HG02759 (cell line): Measurements from ENCODE around the gene MAD1L1.

Source experiments
- ATAC-seq: cut with Tn5 transposase; IDR thresholded peaks from one replicate; pipeline ENCODE4 v1.9.1; 2021; ENCODE audit warnings: mild to moderate bottlenecking, moderate library complexity; ENCODE audit not compliant: unreplicated experiment

MAD1L1 gene

DNA sequence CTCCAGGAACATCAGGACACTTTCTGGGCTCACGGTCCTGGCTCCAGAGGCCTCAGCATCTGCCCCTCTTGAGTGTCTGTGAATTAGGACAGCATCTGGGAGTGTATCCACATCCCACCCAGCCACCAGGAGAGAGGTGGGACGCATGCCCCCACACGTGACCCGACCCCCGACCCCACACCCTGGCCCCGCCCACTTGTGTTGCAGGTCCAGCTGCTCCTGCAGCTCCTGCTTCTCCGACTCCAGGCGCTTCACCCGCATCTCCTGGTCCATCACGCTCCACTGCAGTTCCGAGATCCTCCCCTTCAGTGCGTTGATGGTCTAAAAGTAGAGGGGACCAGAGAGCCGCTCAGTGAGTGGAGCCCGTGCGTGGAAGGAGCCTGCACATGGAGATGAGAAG, 13.6 kb downstream of the MAD1L1 start:
- ATAC-seq: no peak

DNA sequence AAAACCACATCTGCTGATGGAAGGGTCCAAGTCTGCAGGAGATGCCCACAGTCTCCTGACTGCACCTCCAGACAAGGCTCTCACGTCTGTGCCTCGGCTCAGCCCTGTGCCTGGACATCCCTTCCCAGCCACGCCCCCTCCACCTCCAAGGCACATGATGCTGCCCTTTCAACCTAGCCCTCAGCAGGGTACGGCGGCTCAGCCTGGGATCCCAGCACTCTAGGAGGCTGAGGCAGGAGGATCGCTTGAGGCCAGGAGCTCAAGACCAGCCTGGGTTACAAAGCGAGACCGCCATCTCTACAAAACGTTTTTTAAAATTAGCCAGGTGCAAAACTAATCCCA, 14.3 kb downstream of the MAD1L1 start:
- no peak for ATAC-seq

DNA sequence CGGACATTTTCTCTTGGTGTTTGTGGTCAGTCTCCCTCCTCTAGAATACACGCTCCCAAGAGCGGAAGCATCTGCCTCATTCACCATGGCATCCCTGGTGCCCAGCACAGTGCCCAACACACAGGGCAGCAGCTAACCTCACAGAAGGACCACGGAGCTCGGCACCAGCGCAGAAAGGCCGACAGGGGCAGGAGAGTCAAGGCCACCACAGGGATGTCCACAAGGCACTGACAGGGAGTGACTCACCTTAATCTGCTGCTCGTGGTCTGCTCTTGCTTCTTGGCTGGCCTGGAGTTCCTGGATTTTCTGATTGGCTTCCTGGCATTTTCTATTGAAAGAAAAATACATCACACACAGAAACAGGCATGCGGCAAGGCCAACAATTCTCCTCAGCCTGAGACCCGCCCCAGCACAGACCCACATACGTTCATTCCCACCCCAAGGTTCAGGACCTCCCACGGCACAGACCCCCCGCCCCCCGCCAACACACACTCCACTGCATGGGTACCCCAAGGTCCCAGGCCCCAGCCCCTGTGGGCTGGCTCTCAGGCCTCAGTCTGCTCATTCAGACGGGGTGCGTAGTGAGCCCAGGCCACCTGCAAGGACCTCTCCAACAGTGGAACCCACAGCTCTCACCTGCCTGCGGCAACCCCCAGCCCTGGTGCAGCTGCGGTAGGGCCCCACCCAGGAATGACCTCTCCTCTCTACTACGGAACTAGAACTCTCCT, 14.9 kb downstream of the MAD1L1 start:
- no peak for ATAC-seq

DNA sequence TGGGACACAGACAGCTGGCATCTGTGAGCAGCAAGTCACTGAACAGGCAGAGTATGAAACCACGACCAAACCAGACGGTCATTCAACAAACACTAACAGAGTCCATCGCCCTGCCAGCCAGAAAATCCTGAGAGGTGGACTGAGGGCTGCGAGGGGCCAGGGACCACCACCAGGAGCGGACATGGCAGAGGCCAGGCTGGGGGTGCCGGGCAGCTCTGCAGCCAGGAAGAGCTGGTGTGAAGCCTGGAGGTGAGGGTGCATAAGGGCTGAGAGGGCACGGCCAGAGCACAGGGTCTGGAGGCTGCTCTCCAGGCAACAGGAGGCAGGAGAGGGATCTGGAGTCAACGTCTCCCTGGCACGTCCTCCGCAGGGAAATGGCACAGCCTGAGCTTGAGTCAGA, 15.5 kb downstream of the MAD1L1 start:
- ATAC-seq: no peak

DNA sequence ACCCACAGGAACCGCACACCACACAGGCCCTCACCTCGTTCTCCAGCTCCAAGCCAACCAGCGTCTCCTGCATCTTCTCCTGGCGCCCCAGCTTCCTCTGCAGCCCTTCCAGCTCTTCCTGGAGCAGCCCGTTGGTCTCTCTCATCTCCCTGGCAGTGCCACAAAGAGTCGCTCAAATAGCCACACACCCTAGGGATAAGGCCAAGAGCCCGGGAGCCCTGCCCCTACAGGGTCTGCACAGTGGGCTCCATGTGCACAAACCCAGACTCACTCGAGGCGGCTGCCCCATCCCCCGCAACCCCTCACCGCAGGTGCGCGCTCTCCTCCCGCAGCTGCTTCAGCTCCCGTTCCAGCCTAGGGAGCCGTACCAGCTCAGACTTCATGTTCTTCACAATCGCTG, 16.9 kb downstream of the MAD1L1 start:
- no peak for ATAC-seq

DNA sequence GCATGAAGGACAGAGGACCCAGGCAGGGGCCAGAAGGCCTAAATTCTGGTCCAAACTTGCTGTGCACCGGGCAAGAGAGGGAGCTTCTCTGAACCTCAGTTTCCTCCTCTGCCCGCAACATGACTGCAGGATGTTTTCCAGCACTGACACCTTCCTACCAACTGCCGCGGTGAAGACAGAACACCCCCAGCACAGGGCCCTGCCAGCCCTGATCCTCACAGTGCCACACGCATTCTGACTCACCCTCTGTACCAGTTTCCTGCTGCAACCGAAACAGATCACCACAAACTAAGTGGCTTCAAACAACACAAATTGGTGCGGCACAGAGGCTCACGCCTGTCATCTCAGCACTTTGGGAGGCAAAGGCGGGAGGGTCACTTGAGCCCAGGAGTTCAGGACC, 18.1 kb downstream of the MAD1L1 start:
- ATAC-seq: no peak

DNA sequence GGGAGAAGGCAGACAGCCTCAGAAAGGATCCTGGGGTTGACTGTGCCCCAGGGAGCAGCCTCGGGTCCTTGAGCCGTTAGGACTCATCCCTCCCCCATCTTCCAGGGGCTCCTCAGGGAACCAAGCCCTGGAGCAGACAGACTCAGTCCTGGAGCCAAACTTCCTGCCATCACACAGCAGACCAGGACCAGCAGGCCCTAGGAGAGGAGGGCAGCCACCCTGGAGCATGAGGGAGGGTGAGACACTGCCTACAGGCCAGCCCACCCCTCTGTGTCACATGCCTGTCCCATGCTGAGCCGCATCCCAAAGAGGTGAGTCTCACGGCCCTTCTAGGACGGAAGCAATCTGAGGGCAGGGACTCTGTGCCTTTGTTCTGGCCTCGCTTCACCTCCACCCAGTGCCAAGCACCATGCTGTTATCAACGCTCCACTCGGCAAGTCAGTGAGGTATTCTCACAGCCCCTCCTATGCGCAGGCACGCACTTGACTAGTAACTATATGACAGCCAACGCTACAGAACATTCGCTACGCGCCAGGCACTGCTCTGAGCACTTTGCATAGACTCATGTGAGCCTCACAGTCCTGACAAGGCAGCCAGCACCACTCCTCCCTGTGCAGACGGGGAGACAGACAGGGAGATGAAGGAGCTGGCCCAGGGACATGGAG, 19.1 kb downstream of the MAD1L1 start:
- no peak for ATAC-seq

DNA sequence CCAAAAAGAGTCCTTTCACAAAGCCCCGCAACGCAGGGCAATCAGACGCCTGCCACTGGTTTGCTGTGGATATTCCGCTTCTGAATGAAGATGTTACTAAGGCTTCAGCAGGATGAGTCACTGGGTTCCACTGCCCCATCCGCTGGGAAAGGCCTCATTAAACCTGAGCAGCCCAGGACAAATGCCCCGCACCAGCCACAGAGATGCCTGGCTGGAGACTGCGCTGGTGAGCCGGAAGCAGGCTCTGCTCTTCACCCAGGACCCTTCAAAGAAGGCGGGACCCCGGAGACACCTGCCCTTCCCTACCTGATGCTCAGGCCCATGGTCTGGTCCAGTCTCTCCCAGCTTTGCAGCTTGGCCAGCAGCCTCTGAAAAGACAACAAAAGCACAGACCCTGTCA, 19.8 kb downstream of the MAD1L1 start:
- no peak for ATAC-seq

DNA sequence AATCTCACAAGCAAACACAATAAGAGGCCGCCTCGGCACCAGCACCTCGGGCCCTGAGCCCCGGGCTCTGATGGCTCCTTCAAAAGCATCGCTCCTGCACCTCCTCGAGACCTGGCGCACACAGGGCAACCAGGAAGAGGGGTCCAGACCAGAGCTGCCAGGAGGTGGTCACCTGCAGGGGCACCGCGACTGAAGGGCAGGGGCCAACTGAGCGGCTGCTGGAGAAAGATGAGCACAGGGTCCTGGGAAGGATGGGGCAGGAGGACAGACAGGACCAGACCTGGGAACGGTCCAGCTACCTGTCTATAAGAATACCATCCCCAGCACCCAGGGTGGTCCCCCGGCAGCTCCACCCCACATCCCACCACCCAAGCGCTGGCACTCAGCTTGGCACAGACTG, 20.8 kb downstream of the MAD1L1 start:
- no peak for ATAC-seq

DNA sequence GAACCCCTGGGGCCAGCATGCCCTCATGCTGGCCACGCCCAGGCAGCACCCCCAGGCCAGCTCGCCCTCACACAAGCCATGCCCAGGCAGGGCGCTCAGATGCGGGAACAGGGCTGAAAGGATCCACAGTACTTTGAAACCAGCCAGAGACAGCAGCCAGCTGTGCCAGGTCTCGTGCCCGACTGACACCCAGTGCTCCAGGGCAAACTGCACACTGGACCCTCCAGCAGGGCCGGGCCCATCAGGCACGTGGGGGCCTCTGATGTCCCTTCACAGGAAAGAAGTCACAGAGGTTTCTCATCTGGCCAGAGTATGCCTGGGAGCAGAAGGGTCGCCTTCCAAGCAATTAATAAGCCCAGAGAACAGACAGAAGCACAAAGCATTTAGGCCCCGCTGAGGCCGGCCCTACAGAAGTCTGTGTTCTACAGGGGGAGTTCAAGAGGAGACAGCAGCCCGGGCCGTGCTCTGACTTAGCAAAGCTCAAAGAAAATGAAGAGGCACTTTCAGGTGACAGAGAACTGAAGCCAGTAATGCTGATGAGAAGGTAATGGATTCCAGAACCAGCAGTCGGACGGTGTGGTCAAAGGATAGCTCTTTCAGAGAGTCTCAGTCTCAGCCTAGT, 21.4 kb downstream of the MAD1L1 start:
- ATAC-seq: no peak

DNA sequence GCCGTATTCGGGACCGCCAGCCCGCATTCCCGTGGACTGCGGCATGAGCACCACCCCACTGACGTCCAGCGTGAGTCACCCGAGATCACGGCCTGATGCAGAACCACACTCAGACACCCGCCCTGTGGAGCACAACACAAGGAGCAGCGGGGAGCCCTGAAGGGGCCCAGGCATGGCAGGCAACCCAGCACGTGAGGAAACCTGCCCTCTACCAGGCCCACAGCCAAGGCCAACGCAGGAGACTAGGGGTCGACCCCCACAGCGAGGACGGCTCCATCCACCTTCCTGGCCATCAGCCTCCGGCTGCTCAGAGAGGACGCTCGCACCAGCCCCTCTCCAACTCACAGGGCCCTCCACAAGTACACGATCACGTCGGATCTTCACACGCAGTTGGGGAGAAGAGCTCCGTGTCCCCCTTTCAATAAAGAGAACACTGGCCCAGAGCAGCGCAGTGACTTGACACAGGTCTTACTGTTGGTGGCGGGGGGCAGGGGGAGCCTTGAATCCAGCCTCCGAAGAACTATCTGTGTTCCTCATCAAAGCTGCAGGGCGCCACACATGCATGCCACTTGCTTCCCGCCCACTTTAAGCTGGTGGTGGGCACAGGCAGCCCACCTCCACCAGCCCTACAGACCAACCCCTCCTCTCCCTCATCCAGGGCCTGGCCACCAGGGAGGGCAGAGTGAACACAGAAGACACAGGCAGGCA, 22.0 kb downstream of the MAD1L1 start:
- ATAC-seq: no peak

DNA sequence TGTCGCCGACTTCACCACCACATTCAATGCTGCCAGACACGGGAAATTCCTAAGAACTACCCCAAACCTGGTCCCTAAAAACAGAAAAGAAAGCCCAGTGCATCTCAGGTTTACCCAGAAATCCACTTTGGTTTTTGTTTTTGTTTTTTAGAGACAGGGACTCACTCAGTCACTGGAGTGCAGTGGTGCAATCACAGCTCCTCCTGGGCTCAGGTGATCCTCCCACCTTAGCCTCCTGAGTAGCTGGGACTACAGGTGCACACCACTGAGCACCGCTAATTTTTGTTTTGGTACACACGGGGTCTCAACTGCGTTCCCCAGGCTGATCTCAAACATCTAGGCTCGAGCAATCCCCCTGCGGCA, 22.8 kb downstream of the MAD1L1 start:
- ATAC-seq: peak; percentile 18

DNA sequence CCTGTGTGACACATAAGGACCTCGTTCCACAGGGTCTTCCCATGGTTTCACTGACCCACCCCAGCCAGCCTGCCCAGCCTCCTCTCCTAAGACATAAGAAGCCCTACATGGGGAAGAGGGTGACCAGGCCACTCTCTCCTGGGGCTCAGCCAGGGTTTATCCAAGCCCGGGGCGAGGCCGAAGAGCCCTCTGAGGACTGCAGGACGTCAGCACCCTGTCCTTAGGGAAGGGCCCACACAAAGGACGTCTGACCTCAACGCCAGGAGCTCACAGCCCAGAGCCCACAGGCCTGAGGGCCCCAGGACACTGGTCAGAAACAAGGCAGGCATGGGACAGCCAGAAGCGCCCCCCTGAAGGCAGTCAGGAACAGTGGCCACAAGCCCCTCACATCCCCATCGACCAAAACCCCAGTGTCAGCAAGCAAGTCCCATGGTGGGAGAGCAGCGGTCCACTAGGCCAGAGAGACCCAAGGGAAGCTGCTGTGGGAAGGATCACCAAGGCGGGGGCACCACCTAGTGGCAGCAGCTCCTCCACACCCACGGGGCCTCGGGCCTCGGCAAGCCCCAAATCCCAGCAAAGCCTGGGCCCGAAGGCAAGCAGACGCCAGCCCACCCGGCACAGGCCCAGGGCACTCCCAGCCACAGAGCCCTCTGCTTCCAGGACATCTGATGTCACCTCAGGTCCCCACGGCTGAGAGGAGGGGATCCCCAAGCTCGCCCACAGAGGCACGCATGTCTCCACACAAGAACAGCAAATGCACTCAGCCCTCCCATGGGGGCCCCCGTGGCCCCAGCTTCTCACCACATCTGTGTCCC, 23.4 kb downstream of the MAD1L1 start:
- ATAC-seq: peak; percentile 76

DNA sequence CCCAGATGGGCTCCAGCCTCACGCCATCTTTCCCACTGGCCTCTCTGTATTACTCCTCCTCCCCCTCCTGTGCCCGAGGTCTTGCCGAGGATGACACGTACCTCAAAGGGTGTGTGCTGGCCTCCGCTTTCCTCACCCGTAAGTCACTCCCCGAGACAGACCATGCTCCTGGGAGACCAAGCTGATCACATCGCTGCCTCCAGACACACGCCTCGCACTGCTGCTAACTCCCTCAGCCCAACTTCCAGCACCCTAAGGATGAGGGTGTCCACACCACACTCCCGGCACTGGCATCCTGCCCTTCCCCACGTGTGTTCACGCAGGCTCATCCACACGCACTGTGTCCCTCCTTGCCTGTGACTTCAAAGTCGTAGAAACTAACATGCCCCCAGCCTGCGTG, 24.0 kb downstream of the MAD1L1 start:
- ATAC-seq: no peak

DNA sequence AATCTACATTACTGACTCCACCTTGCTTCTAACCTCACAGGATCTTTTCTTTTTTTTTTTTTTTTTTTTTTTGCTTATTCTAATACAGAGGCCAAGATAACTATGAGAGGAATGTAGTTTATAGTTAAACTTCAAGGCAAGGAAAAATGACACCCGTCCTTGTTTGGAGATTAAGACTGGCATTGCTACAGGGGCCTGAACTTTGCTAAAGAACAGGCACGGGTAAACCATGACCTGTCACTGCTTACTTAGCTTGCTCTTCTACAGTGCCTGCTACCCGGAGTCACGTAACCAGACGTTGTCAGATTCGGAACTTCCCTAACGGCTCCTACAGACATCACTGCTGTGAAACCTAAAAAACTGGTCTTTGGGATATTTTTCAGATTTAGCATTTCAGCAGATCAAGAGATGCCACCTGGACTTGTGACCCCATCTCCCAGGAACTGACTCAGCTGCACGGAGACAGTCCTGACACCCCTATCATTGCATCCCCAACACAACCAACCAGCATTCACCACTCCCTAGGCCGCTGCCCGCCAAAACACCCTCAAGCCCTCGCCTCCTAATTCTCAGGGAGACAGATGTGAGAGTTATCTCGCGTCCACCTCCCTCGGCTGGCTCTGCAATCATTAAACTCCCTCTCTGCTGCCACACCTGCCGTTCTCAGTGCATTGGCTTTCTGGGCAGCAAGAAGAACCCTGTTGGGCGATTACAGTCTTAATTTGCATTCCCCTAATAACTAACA, 27.5 kb downstream of the MAD1L1 start:
- ATAC-seq: no peak

DNA sequence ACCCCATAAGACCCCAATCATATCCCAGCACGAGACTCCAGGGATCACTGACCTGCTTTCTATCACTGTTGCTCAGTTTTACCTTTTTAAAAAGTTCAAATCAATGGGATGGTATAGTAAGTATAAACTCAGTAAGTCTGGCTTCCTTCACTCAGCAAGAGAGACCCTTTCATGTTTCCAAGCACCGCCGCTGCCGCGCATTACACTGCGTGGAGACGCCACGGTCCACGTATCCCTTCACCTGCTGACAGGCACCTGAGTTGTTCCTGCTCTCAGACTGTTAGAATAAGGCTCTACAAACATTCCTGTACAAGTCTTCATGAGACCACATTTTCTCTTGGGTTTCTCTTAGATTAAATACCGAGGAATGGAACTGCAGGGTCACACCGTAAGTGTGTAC, 28.3 kb downstream of the MAD1L1 start:
- no peak for ATAC-seq

DNA sequence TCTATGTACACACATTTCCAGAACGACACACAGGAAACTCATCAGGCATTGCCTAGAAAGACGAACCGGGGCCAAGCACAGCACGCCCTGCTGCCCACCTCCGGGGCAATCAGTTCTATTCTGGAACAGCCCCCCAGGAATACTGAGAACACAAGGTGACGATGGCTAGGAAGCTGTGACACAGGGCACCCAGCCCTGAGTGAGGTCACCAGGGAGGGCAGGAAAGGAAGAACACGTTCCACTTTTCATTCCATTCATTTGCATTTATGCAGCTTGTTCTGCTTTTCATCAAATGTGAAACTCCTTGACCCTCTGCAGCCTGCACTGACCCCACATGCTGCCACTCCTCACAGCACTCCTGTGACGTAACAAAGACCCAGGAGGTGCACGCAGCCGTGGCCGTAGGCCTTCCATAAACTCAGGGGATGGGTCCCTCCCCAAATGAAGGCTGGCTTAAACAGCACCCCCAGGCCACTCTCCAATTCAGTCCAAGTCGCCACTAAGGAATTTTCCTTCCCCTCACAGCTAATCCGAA, 28.9 kb downstream of the MAD1L1 start:
- ATAC-seq: no peak

DNA sequence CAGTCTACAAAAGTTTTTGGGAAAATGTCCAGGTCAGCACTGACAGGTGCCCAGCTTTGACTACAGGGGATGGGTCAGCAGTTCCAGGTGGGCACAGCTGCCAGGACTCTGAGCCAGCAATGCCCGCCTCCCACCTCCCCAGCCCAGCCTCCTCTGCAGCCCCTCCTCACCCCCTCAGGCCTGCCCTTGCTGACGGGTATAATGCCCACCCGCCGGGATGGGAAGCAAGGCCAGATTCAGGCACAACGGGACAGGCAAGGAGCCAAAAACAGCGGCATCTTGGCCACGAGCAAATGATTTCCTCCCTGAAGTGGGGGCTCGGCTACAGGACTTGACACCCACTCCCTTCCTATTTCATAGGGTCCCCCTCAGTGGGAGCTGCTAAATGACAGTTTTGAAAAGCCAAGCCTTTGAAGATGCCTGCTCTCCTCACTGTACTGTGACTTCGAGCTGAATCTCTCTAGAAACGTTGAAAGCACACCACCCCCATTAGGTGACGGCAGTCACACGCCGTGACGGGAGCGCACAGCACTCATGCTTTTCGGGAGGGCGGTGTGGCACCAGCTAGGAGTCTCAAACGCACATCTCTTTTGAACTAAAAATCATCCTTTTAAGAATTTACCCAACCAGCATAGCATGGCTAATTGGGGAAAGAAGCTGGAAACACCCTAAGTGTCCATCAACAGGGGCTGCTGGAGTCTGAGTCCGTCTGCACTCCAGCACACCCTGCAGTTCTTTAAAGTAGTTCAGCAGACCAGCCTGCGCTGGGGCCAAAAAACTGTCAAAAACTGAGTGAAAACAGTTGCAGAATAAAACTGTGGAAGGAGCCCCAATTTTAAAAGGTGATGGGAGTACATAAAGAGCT, 29.6 kb downstream of the MAD1L1 start:
- no peak for ATAC-seq

DNA sequence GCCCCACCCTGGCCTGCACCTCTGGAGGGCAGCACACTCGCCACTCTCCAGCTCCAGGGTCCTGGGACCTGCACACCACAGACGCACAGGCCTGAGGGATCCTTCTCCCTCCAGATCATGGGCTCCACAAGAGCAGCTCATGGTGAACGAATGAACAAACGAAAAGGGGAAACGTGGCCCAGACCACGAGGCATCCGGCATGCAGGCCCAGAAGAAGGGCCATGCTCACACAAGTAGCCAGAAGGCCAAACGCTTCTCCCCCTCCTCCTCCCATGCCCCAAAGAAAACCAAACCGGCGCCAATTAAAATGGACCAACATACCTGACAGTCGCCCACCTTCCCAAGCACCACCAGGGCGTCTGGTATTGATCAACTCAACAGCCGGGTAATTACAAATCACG, 30.4 kb downstream of the MAD1L1 start:
- no peak for ATAC-seq
